Measurements from ENCODE around the gene NPBWR2. TPM values are rescaled to one million over a fixed set of nuclear protein-coding genes. Genes with fewer than 3 reads are reported as not detected.
"Not testable (repeated sequence)": the region's sequence is repeated elsewhere in the genome, so short reads cannot be mapped to it uniquely, and the experiment has no call there.

Gene NPBWR2
- total RNA-seq, 1 donor from 2014 or later, result not detected

DNA sequence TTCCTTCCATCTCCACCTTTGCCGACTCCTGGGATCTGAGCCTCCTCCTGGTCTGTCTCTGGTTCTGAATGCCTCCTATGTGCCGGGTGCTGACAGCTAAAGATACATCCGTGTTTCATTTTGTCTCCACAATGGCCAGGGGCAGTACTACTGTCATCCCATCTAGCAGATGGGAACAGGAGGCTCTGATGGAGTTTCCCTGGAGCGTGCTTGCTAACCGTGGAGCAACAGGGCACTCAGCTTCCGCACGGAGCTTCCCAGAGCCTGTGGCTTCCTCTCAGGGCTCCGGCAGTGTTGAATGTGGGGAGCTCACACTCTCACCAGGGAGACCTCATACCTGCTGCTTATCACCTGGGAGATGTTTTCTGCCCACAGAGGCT, 11.9 kb upstream of the NPBWR2 start:
- DNase-seq, result no peak

DNA sequence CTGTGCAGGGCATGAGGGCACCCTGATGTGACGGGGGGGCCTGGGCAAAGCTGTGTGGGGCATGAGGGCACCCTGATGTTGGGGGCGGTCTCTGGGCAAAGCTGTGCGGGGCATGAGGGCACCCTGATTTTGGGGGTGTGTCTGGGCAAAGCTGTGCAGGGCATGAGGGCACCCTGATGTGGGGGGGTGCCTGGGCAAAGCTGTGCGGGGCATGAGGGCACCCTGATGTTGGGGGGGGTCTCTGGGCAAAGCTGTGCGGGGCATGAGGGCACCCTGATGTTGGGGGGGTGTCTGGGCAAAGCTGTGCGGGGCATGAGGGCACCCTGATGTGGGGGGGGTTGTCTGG, 10.0 kb upstream of the NPBWR2 start:
- not testable (repeated sequence) for DNase-seq

DNA sequence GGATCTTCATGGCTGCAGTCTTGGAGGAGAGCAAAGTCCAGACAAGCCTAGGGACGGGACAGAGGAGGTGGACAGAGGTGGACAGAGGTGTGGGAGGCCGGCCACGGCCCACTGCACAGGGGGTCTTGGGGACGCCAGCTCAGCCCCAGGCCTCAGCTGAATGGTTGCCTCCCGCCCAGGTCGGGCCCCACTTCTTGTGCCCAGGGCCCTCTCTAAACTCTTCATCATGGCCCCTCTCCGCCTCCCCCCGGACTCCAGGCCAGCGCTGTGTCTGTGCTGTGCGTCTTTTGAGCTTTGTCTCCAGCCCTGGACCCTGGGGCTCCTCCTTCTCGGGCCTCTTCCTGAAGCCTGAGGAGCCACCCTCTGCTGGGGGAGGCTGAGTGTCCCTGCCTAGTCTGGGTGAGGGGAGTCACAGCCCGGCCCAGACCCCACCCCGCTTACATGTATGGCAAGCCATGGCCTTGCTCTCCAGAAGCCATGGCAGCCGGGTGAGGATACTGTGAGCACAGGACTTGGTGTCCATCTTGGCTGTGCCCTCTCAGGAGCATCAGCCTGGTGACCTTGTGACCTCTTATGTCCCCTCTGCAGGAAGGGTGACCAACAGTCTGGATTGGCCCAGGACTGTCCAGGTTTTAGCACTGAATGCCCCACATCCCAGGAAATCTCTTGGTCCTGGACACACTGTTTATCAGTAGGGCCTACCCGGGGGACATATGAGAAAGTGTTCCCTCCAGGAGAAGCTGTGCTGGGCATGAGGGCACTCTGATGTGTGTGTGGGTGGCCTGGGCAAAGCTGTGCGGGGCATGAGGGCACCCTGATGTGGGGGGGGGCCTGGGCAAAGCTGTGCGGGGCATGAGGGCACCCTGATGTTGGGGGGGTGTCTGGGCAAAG, 9.4 kb upstream of the NPBWR2 start:
- DNase-seq, result no peak

DNA sequence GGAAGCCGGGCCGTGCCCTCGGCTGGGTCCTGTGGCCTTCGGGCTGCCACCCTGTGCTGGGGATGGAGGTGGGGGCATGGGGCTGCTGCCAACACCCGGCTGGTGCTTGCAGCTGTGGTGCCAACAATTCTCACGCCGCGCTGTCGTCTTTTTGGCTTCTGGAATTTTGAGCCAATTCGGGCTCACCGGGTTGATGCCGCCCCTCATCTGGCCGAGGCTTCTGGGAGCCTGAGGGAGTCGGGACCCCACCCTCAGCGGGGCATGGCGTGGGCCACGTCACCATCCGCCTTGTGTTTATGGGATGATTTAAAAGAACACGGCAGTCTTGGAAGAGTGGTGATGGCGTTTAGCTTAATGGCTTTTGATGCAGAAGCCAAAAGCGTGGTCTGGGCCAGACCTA, 8.7 kb upstream of the NPBWR2 start:
- DNase-seq, result no peak

DNA sequence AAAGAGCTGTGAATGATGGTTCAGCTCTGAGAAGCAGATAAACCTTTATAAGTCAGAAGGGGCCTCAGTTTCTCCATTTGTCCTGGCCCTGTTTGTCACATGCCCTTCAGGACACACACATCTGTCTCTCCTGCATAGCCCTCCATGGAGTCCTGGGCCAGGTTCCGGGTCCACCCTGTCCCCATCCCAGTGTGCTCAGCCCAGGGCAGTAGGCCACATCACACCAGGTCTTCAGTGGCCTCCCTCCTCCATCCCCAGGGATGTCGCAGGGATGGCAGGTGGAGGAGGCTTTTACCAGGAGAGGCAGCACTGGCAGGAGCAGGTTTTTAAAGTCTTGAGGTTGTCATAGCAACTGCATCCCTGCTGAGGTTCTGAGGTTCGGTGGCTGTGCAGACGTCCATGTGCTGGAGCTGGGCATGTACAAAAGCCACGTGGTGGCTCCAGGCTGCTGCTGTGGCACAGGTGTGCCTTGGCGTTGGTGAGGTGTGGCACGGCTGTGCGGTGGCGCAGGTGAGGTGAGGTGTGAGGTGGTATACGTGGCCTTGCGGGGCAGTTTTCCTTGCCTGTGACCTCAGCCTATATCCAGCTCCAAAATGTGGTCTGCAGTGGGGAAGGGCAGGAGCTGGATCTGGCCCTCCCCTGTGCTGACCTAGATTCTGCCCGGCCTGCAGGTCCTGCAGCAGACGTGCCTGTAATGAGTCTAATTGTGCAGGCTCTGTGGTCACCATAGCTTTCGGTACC, 8.0 kb upstream of the NPBWR2 start:
- DNase-seq, result peak; percentile 55

DNA sequence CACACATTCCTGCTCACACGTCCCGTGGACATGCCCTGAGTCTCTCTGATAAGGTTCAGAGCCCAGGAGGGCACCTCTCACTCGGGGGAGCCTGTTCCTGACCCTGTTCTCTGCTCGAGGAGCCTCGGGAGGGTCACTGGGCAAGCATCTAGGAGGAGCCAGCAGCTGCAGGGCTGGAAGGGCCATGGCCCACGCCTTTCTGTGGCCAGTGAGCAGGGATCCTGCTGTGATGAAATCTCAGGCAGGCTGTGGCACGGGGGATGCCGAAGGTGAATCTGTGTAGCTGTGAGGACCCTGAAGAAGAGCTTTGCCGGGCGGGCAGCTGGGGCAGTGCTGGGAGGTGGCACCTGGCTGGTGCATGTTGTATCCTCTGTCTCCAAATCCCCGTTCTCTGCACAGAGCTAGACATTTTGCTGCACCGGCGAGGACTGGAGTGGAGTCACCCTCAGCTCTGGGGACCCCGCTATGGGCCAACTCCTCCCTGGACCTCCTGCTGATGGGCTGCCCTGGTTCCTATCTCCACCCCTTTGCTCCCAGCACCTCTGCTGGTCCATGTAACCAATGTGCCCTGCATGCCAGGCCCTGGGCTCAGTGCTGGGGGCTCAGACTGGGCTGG, 7.1 kb upstream of the NPBWR2 start:
- no peak for DNase-seq

DNA sequence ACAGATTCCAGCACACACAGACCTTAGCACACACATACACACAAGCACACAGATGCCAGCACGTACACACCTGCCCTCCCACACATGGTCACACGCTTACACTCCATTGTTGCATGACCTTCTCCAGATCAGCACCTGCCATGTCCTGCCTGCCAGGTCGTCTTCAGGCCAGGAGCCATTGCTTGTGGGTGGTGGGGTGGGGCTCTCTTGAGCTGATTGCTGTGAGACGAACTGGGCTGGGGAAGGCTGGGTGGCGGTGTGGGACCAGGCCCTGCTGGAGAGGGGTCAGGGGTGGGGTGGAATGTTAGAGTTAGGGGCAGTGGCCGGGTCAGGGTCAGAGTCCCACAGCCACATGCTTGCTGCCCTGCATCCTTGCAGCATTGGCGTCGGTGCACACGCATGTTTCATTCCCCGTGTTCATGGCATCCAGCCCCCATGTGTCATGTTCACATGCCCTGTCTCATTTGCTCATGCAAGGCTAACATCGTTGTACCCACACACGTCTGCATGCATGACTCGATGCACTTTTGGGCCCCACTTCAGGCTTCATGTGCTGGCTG, 6.5 kb upstream of the NPBWR2 start:
- DNase-seq, result no peak

DNA sequence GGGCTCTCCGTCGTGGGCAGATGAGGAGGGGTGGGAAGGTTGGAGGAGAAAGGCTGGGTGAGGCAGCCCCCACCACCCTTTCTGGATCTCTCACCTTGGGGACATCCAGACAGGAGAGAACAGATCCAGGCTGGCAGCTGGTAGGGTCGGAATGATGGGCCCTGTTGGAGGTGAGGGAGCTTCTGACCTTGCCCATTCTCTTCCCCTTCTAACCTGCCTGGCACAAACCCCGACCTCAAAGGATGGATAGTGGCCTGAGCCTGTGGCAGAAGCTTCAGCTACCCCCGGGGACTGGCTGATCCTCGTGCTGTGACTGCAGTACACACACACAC, 6.0 kb upstream of the NPBWR2 start:
- DNase-seq, result no peak

DNA sequence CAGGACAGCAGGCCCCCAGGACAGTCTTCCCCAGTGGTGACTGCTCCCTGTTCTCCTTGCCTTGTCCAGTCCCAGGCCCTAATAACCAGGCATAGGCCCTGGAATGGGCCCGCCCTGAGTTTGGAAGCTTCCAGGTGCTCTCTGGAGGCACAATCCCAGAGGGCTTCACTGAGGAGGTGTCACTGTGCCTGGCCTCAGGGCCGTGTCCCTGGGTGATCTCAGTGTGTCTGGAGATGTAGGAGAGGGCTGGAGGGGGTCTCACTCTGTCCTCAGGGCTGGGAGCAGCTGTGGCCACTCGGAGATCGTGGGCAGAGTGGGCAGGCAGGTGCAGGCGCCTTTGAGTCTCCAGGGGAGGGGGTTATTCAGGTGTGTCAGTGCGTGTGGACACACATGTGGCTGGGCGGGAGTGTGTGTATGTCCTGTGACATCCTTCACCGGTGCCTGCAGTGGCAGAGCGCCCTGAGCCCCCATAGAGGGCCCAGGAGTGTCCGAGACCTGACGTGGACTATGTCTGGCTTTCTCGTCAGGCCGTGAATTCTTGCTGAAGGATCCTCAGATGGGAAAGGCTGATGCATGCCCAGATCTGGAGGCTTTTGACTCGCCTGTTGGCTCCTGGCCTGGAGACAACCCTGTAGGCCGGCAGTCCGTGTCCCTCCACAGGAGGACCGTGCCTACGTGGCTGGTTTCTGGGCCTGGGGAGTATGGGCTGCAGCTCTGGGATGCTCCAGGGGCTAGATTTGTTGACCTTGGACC, 5.5 kb upstream of the NPBWR2 start:
- no peak for DNase-seq

DNA sequence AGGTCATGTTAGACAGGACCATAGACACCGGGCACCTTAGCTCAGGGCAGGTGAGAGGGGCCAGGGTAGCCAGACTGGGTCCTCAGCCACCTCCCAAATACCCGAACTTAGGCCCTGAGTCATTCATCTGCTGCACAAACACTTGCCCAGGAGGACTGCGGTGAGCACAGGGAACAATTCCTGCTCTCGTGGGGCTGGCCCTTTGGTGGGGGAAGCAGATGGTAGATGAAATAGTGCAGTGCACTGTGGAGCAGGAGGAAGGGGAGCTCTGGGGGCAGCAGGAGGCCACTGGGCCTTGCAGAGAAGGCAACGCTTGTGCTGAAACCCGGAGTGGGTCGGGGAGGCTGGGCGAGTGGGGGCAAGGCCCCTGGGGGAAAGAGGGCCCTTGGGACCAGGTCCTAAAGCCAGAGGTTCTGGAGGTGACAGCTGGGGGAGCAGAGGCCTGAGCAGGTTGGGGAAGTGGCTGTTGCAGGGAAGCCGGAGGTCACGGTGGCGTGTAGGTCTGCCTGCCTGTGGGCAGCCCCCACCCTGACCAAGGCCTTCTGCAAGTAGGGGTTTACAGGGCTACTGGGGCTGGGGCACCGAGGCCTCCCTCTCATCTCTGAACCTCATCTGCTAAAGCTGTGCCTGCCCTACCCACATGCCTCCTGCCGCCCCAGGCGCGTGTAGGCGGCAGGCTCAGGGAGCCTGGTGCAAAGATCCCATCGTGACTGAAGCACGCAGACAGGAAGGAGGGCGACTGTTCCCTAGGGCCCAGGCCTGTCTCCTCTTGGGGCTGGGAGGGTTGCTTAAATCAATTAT, 4.7 kb upstream of the NPBWR2 start:
- no peak for DNase-seq

DNA sequence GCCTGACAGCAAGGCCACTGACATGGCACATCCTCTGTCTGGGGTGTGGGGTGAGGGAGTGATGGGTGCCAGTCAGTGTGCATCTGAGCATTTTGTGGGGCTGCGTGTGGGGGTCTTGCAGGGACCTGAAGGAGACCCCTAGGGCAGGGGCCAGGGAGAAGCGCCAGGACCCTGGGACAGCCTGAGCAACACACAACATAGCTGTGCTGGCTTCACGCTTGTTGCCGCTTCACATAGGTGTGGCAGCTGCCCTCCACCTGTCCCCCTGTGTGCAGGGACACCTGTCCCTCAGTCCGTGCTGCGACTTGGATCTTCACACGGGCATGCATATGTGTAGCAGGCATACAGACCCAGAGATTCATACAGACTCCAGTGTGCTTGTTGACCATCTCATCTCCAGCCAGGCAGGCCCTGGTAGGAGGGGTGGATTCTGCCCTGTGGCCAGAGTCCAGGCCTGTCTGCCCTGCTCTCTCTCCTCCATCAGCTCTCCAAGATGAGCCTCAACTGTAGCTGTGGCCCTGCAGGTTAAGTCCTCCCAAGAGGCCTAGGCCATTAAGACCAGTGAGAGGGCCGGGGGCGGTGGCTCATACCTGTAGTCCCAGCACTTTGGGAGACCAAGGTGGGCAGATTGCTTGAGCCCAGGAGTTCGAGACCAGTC, 3.2 kb upstream of the NPBWR2 start:
- no peak for DNase-seq

DNA sequence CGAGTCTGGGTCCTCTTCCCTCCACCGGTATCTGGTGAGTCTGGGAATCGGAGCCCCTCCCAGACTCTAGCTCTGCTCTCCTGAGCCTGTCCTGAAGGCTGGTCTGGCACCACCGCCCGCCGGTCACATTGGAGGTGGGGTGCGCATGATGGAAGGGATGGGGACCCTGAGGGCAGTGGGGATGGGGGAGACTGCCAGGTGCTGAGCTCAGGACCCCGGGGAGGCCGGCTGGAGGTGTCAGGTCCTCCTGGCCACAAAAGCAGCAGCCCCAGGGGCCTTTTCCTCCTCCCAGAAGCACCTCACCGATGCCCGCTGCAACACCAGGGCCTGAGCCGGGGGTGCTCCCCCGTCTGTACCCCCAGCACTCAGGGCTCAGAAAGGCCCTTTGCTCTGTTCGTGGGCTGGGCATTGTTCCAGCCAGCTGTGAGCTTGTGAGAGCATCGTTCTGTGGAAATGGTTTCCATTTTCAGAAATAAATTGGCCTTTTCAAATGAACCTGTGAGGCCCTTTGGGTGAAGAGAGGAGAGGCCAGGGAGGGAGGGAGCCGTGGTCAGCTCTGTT, 2.5 kb upstream of the NPBWR2 start:
- no peak for DNase-seq

DNA sequence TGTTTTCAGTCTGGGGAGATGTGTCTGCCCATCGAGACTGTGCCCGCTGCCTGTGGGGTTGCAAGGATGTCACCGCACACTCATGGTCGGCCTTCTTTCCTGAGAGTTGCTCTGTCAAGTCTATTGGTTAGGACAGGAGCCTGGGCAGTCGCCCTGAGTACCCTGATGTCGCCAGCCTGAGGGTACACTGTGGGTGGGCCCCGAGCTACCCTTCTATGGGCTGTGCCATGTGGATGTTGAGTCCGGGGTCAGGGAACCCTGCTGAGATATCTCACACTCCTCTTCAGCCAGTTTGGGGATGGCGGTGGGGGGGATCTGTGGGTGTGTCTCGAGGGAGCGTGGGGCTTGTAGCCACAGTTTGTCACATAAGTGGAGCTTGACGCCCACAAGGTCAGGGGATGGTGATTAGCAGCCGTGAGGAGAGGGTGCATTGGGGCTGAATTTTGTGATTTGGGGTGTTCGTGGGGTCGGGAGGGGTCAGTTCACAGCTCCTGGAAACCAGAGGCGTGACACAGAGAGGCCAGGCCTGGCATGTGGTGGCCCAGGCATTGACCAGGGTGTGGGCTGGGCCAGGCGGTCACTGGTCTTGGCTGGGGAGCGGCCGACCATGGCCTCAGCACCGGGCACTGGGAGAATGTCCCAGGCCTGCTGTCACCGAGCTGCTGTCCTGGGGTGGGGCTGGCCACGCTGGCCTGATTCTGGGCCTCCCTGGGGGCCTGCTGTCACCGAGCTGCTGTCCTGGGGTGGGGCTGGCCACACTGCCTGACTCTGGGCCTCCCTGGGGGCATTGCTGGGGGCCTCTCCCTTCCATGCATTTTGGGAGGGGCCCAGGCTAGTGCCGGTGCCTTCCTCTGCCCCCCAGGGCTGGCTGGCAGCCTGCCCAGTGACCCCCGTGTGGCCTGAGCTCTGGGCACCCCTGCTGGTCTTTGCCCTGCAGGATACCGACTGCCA, 1.6 kb upstream of the NPBWR2 start:
- no peak for DNase-seq

DNA sequence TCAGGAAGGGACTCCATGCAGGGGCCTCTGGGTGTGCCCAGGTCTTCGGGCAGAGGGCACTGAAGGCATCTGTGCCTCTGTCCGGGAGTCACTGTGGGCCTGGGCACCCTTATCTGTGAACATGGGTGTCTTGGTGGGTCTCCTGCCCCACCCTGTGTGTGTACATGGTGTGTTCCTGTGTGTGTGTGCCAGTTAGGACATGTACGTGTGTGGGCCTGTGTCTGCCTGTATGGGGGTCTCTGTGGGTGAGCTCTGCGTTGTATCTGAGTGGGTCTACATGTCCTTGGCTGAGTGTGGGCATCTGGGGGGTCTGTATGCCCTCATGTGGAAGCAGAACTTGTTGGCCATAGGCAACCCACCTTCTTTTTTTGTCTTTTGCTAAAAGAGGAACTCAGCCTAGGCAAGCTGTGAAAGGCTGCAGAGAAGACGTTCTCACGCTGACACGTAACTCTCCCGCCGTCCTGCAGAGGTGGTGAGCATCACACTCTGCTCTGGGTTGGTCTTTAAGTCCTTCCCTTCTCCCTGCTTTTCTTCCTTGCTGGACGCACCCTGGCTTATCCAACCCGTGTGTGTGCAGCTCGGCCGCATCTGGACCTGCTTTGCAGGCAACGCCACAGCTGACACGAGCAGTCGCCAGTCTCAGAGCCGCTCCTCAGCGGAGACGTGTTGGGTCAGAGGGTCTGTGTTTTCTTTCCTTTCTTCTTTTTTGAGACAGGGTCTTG, 532 bp upstream of the NPBWR2 start:
- DNase-seq, result no peak

DNA sequence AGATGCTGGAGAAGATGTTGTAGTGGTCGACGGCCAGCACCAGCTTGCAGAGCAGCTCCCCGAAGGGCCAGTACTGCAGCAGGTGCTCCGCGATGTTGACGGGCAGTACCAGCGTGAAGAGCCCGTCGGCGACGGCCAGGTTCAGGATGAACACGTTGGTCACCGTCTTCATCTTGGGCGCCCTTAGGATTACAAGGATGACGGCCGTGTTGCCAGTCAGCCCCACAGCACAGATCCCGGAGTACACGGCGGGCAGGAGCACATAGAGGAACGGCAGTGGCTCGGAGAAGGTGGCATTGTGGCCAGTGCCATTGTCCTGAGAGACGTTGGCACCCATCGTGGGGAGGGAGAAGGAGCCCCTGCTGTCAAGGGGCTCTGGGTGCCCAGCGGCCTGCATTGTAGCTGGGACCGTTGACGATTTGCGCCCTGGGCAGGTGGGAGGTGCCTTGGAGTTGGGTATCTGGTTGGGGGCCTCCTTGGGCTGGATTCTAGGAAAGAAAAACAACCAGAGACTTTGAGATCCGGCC, 867 bp downstream of the NPBWR2 start:
- DNase-seq, result no peak

DNA sequence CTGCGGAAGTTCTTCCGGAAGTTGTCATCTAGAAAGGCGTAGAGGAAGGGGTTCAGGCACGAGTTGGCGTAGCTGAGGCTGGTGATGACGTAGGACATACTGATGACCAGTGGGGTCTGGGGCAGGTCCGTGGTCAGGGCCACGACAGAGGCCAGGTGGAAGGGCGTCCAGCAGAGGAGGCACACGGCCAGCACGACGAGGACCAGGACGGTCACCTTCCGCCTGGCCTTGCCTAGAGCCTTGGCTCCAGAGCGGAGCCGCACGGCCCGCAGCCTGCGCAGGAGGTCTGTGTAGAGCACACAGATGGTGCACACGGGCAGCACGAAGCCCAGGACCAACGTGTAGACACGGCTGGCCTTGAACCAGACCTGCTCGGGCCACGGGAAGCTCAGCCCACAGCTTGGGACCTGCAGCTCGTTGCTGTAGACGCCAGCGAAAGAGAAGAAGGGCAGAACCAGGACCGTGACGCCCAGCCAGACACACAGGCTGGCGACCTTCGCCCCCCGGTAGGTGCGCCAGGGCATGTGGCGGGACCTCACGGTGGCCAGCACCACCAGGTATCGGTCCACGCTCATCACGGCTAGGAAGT, 1.4 kb downstream of the NPBWR2 start:
- no peak for DNase-seq

DNA sequence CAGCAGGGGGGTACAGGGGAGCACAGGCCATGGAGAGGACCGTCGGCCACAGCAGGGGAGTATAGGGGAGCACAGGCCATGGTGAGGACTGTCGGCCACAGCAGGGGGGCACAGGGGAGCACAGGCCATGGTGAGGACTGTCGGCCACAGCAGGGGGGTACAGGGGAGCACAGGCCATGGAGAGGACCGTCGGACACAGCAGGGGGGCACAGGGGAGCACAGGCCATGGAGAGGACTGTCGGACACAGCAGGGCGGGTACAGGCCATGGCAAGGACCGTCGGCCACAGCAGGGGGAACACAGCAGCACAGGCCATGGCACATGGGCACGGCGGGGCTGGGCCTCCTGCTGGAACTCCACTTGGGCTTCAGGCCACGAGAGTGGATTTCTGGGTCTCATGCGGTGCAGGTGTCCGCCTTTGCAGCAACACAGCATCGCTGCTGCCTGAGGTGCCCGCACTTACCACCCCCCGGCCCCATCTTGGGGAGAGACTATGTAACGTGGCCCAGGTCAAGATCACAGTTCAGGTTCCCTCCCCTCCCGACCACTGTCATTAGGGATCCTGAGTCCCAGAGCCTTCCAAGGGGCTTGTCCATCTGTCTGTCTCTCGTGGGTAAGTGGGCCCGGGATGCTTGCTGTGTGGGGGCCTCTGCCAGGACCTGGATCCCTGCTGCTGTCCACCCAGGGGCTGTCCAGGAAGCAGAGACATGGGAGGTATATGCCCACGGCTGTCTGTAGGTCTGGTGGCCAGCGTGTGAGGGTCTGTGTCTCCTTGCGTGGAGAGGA, 2.5 kb downstream of the NPBWR2 start:
- DNase-seq, result no peak

Measured in occipital lobe (tissue), 2 donors.